NCI-H187 treated with DMSO at 0.1 percent for 48 hours (cell line): ENCODE data around the gene CEP112.

Source experiments
- DNase-seq: peaks from one replicate; lab custom pipeline; 2025; lab: John Stamatoyannopoulos, UW

Gene CEP112

DNA sequence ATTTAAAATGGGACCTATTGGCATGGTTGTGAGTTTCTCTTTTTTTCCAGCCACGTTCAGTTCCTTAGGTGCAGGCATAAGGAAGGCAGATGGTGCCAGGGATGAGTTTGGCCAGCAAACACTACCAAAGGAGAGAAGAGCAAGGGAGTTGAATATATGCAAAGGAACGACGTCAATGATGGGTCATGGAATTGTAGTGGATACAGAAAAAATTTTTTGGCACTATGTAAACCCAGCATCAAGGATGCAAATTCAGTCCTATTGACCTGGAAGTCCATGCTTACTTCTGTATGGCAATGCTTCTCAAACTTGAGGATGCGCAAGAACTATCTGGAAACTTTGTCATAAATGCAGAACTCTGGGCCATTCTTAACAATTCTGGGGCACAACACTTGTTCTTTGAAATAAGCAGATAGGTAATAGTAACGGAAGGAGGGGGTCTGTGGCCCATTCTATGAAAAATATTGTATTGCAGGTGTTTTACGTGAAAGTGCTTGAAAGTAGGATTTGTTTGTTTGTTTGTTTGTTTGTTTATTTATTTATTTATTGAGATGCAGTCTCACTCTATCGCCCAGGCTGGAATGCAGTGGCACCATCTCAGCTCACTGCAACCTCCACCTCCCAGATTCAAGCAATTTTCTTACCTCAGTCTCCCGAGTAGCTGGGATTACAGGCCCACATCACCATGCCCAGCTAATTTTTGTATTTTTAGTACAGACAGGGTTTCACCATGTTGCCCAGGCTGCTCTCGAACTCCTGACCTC lies 19.3 kb upstream of the CEP112 start:
- DNase-seq: no peak

DNA sequence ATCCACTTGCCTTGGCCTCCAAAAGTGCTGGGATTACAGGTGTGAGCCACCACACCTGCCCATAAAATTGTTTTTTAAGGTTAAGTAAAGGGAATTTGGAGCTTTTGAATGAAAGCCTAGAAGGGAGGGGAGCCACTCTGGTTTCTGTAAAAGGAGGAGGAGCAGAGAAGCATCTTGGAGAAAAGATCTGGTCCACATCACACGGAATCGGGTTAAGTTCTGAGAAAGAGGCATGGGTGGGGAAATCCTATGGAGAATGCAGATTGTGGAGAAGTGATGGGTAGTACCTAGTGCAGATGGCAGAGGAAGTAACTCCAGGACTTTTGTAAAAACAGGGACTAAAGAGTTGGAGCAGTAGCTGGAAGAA lies 18.3 kb upstream of the CEP112 start:
- DNase-seq: no peak

DNA sequence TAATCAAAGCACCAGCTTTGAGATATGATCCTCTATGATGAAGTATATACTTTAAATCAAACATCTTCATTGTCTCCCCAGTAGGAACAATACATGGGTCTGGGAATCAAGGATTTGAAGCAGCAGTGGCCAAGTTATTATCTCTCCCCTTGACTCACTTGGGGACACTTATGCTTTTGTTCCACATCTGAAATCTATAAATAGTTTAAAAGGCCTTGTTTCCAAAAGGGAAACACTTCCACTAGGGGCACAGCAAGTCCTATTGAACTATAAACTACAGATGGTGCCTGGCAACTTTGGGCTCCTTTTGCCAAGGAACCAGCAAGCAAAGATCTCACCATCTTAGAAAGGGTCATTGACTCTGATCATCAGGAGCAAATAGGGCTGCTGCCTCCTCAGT lies 16.0 kb upstream of the CEP112 start:
- DNase-seq: no peak

DNA sequence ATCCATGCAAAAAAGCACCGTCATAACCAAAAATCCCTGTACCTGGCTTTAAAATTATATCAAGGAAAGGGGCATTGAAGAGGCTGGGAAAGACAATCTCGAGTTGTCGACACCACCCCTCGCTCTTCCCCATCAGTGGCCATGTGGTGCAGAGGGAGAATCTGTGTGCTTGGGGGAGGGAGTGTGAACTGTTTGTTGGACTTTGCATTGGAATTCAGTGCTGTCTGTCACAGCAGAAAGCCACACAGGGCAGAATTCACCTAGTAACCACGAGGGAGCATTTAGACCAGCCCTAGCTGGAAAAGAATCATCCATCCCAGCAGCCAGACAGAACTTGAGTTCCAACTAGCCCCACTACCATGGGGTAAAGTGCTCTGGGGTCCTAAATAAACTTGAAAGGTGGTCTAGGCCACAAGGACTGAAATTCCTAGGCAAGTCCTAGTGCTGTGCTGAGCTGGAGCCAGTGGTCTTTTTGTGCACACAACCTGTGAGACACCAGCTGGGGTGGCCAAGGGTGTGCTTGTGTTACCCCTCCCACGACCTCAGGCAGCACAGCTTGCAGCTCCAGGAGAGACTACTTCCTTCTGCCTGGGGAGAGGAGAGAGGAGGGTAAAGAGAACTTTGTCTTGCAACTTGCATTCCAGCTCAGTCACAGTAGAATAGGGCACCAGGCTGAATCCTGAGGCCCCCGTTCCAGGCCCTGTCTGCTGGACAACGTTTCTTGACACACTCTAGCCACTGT lies 11.5 kb upstream of the CEP112 start:
- DNase-seq: no peak

DNA sequence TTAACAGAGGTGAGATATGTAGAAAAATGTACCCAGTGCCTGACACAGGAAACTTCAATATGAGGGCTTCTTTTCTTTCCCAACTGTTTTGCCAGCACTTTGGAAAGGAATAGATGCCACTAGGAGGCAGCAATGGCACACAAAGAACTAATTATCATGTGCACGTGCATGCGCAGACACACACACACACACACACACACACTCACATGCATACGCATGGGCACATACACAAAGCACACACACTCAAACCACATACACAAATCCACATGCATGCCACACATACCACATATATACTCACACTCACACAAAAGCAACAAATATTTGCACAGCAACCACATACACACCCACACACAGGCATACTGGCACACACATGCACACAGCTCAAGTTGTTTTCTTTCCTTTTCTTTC lies 8.8 kb upstream of the CEP112 start:
- DNase-seq: no peak

DNA sequence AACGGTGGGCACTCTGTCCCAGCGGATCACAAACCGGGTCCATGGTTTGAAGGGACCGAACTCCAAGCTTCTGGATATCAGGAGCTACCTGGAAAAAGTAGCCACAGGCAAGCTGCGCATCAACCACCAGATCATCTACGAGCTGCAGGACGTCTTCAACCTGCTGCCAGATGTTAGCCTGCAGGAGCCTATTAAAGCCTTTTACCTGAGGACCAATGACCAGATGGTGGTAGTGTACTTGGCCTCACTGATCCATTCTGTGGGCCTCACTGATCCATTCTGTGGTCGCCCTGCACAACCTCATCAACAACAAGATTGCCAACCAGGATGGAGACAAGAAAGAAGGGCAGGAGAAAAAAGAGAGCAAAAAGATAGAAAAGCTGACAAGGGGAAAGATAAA lies 6.3 kb upstream of the CEP112 start:
- no peak for DNase-seq

DNA sequence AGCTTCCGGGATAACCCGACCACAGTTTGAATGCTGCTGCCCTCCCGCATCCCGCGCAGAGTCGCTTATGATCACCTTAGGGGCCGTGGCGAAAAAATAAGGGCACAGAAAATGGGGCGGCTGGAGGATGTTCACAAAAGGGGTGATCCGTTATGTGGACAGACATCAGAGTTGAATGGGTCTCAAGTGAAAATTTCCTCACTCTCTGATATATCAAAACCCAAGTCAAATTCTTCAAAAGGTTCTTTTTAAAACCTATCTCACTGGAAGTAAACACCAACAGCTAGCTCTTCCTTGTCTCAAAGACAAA lies 400 bp upstream of the CEP112 start:
- DNase-seq: no peak

DNA sequence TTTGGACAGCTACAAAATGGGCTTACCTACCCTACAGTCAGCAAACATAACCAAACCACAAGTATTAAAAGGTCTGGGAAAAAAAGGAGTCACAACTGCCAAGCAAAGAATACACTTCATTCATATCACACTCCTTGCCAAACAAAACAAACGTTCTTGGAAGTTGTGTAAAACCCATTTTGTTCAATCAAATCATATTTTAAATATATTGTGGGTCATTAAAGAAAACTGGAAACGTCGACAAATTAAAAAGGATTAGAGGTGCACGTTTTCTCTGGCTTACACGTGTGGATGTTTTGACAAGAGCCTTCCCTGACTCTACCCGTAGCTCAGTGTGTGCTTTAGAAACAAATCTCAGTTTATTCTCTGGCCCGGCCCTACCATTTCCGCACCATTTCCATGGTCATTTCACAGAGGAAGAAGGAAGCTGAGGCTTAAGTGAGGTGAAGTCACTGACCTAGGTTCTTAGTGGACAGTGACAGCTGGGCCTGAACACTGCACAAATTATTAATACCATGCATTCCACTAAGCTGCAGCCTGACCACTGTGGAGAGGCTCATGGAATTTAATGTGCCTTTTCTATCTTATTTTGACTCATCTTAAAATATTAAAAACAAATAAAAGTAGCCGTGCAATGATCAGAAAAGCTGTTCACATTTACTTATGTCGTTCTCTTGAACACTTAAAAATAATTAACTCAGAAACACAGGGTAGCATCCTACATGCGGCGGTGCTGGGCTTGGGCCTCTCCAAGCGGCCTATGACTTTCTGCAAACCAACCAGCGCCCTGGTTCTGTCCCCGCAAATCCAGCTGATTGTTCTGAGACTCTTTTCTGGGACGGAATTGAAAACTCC lies 968 bp downstream of the CEP112 start:
- no peak for DNase-seq

DNA sequence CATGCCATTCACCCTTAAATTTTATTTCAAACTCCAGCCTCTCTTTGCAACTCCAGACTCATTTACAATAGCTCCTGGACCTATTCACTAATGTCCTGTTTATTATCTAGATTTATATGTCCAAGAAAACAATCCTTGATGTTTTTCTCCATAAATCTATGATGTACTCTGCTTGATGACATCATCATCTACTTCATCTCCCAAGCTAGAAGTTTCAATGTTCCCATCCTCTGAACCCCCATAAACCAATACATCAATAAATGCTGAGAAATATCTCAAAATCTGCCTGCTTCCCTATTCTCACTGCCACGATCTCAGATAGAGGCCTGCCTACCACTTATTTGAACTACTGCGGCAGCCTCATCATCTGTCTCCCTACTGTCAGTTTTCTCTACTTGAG lies 4.2 kb downstream of the CEP112 start:
- no peak for DNase-seq

DNA sequence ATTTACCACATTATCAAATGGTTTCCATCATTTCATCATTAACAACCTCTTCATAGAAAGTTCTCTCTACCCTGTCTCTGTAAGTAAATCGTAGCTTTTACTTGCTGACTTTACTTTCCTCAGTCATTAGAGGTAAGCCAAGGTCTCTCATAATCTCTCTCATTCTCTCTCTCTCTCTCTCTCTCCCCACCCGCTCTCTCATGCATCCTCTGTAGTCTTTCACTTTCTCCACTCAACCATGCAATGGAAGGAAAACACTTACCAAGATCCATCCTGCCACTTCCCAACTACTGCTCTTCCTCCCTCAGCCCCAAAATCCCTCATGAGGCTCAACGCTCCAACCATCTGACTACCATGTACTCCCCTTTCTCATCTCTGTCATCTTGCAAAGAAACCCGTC lies 6.1 kb downstream of the CEP112 start:
- peak; percentile 61 for DNase-seq

DNA sequence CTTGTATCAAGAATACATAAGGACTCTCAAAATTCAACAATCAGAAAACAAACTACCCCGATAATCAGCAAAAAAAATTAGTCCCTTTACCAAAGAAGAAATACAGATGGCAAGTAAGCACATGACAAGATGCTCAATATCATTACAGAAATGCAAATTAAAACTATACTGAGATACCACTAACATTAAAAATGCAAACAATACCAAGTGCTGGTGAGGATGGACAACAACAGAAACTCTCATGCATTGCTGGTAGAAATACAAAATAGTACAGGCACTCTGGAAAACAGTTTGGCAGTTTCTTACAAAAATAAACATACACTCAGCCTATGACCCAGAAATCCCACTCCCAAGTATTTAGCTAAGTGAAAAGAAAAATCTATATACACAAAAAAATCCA lies 7.5 kb downstream of the CEP112 start:
- no peak for DNase-seq

DNA sequence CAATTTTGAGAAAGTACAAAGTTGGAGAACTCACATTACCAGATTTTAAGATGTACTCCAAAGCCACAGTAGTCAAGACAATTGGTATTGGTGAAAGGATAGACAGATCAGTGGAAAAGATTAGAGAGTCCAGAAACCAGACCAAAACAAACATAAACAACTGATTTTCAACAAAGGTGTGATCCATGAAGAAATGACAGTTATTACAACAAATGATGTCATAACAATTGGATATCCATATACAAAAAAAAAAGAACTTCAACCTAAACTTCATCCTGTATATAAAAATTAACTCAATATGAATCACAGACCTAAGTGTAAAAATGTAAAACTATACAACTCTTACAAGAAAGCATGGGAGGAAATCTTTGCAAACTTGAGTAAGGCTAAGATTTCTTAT lies 8.4 kb downstream of the CEP112 start:
- no peak for DNase-seq

DNA sequence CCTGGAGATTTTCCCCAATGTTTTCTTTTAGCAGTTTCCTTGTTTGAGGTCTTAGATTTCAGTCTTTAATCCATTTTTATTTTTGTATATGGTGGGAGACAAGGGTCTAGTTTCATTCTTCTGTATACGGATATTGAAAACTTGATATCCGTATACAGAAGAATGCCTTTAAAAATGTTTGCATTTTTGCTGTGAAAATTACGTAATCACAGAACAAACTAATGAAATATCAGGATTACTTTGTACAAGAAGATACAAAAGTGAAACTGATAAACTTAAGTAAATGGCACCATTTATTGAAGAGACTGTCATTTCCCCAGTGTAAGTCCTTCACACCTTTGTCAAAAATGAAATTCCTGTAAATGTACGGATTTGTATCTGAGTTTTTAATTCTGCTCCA lies 13.3 kb downstream of the CEP112 start:
- no peak for DNase-seq

DNA sequence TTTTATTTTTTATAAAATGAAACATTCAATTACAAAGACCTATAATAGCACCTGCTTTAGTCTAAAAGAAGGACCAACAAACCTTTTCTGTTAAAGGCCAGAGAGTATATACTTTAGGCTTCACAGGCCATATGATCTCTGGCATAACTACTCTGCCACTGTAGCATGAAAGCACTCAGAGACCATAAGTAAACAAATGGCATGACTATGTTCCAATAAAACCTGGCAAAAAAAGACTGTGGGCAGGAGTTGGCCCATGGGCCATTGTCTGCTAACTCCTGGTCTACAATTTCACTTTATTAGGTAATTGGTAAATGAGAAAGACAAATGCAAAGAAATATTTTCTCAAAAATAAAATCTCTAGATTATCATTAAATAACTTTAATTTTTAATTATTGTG lies 14.9 kb downstream of the CEP112 start:
- DNase-seq: peak; percentile 73

DNA sequence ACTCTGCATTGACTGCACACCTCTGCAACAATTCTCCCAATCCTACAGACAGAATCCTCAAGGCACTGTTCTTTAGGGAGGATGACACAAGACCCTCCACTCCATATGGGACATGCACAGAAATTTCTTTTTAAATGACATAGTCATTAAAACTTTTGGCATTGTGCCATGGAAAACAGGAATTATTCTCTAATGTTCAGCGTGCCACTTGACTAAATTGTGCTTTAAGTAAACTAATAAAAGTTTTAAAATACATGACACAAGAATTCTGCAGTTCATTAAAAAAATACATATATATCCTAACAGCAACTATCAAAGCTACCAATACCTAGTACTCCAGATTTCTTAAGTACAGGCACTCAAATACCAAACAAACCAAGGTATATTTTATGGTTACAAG lies 16.0 kb downstream of the CEP112 start:
- no peak for DNase-seq

DNA sequence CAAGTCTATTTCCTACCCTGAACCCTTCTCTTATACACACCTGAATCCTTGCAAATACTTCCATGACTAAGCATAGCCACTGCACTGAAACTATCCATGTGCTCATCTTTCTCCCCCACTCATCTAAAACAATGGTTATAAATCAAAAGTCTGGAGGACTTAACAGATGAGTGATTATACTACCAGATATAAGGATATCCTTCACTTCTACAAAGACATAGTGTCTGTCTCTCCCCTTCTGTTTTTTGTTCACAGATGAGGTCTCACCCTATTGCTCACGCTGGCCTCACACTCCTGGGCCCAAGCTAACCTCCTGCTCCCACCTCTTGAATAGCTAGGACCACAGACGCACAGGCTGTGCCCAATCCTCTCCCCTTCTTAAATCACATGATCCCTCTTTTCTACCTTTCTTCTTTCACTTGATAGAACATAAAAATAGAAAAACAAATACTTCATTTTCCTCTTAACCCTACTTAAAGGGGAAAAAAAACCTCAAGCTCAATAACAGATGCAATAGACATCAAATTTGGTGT lies 19.2 kb downstream of the CEP112 start:
- peak; percentile 78 for DNase-seq

DNA sequence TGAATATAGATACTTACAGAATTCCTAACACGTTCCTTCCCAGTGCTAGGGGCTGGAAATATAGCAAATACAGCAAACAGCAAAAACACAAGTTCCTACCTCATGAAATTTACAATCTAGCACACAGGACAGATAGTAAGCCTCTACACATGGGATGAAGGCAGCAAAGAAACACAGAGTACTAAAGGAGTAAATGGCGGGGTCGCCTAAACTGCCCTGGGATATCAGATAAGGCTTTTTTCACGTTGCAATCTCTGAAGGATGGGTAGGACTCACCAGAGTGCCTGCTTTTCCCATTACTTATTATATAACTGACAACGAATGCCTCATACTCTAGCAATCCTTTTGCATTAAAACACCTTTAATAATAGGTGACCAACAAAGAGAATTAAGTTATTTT lies 19.8 kb downstream of the CEP112 start:
- no peak for DNase-seq

DNA sequence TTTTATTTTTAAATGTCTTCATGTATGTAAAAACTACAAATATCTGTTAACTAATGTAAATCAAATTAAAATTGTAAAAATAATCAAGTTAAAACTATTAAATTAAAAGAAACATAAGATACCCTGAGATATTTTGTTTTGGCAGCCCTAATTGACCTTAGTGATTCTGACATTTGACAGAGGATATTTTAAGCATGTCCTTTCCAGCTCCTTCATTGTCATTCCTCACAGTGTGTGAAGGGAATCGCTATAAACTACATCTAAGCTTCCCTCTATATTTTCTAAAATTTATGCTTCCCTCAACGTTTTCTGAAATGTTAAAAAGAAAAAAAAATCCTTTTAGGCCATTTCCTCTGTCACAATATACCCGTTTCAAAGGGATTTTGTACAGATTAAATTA lies 20.2 kb downstream of the CEP112 start:
- no peak for DNase-seq

DNA sequence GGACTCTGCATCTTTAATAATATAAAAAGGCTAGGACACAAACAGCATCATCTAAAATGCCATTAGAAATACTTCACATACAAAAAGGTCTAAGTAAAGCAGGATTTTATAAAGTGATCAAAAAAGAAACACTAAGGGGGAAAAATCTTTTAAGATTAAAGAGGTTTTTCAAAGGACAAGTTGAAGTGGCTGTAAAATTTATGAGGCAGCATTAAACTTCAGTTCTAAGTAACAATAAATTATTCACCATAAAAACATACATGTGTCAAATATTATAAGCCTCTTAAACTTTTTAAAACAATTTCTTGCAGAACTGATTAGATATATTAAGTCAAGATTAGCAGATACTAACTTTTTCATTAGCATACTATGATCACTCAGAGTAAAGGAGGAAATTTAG lies 20.8 kb downstream of the CEP112 start:
- no peak for DNase-seq

DNA sequence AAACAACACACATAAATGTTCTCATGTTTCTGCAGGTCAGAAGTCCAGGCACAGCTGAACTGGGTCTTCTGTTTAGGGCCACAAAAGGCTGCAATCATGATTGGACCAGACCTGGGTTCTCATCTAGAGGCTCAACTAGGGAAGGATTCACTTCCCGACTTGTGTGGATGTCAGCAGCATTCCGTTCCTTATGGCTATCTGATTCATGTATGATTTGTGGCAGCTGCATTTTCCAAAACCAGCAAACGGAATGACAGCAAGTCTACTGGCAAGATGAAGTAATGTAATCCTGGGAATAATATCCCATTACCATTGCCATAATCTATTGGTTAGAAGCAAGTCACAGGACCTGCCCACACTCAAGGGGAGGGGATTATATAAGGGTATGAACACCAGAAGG lies 22.1 kb downstream of the CEP112 start:
- DNase-seq: no peak

DNA sequence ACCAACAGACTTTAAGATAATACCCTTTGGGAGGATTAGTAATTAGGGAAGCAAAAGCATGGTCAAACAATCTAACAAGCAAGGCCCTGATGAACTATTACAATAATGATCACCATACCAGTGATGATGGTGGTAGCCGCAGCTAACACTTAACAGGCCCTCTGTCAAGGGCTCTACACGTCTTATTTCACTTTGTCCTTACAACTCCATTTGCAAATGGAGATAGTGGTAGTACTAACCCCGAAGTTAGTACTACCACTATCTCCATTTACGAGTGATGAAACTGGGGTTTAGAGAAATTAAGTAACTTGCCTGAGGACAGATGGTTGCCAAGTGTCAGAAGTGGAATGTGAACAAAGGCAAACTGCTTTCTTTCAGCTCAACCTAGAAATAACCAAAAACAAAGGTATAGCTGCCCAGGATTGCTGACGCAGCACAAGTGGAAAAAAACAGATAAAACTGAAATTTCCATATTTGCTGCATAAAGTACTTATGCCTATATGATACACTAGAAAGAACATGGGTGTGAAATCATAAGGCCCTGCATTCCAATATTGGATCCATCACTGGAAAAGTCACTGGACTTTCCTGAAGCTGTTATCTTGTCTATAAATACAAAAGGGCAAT lies 24.6 kb downstream of the CEP112 start:
- no peak for DNase-seq

DNA sequence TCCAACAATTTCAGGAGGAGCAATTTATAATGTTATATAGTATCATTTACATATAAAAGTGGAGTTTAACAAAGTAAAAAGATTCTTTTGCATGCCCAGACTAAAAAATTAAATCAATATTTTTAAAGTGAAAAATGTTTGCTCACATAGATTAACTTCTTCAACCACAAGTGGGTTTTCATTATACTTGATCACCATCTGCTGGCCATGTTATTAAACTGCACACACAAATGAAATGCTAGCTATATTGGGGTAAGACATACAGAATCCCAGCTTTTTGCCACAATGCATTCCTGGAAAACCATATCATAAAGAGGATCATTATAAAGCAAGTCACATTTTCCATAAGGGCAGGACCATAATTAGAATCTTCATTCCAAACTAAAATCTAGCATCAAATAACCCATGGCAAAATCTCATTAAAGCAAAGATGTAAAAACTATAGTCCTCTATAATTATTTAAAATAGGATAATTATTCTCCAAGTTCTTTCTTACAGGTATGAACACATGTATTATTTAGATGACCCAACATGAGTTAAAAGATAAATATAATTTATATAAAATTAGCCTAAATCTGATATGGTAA lies 26.3 kb downstream of the CEP112 start:
- no peak for DNase-seq
